HG03066 (cell line): ENCODE measurements around the gene SLC39A11.

Experiments
- ATAC-seq: cut with Tn5 transposase; IDR thresholded peaks from one replicate; pipeline ENCODE4 v1.9.1; 2021; ENCODE audit warnings: low read depth; ENCODE audit not compliant: unreplicated experiment

Gene SLC39A11

DNA sequence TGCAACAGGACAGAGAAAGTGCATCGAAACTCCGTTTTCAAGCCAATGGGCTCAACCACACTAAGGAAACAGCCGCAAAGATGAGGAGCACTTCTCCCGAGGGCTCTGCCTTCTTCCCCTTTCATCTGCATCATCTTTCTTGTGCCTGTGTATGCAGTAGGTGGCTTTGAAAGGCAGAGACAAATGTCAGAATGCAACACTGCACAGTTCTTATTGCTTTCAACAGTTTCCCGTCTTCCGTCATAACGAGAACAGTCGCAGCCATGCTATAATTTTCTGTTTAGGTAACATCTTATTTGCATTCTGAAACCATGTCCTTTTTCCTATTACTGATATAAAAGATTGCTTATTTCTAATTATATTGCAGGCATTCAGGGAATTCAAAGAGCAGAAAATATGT is 205.2 kb downstream of the SLC39A11 start:
- no peak for ATAC-seq

DNA sequence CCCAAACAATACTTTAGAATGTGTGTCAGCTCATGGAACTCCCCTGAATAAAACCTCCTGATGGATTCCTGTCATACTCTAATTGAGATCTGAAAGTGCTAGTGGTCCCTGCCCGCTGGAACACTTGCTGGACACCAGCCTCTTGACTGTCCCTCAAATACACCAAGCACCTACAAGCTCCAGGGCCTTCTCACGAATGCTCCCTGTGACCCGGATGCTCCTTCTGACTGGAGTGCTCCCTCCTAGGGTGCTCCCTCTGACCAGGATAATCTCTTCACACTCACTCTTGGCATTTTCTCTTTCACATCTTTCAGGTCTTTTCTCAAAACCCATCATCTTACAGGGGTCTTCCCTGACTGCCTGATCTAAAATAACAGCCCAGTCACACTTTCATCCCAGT is 205.9 kb downstream of the SLC39A11 start:
- ATAC-seq, result no peak

DNA sequence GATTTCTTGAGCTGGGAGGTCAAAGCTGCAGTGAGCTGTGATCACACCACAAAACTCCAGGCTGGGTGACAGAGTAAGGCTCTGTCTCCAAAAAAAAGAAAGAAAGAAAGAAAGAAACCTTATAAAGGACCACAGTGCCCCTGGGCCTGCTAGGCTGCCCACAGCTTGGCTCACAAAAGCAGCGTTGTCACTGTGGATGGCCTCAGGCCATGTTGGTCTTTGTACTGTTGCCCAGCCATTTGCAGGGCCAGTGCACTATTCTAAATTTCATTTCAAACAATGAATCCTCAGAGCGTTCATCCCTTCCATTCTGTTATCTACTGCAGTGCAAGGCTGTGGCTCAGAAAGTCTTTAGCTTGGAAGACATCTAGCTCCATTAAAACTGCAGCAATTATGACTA is 208.4 kb downstream of the SLC39A11 start:
- no peak for ATAC-seq

DNA sequence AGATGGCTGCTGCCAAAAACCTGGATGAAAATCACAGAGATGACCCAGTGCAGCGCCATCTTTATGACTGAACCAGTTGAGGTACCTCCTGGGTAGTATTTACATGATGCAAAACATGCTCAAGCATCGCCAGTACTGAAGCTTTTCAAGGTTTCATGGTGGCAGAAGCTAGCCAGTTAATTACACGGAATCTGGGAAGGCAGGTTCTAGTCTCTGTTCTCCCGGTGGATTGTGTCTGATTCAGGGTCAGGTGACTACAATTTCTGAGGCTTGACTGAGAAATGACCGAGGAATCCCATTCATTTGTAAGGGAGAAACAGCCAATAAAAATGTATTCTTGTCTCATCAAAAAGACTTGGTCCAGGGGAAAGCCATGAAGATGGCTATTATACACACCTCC is 209.1 kb downstream of the SLC39A11 start:
- no peak for ATAC-seq

DNA sequence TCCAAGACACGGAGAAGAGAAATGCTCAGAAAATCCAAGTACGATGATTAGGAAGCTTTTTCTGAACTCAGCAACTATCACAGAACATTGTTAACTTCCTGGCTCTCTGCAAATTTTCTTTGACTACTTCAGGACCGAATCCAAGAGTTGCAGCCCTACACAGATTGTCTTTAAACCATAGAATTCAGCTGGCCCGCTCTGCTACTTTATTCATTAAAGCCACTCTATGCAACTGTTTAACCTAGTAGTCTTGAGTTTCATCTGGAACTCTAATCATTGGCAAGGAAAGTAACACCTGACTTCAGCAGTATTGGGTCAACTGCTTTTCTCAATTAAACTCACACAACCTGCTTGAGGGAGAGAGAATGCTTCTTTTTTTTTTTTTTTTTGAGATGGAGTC is 210.1 kb downstream of the SLC39A11 start:
- ATAC-seq, result no peak

DNA sequence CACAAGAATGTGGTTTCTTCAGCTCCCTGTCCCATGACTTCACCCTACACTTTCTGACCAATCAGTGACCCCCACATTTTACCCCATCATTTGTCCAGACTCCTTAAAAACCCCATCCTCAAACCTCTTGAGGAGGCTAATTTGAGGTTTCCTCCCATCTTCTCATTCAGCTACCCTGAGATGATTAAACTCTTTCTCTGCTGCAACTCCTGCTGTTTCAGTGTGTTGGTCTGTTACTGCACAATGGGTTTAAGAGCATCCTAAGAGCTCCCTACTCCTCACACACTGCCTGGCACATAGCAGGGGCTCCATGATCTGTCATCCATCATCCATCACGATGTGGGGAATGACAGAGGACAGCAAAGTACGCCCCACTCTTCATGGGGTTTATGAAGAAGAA is 212.6 kb downstream of the SLC39A11 start:
- ATAC-seq, result no peak

DNA sequence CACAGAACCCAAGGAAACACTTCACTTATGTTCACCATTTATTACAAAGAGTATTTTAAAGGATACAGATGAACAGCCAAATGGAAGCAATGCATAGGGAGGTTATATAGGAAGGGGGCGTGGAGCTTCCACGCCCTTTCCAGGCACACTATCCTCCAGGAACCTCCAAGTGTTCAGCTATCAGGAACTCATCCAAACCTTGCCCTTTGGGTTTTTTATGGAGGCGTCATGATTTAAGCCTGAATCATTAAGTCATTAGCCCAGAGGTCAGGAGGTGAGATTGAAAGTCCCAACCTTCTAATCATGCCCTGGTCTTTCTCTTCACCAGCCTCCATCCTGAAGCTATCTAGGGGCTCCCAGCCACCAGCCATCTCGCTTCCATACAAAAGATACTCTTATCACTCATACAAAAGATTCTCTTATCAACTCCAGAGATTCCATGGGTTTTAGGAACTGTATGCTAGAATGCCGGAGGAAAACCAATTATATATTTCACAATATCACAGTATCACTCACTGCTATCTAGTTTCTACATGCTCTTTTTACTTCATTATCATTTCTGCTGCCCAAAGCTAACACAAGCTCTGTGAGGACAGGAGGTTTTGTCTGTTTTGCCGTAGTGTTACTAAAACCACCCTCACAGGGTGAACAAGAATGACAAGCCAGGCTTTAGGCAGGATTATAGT is 213.4 kb downstream of the SLC39A11 start:
- no peak for ATAC-seq

DNA sequence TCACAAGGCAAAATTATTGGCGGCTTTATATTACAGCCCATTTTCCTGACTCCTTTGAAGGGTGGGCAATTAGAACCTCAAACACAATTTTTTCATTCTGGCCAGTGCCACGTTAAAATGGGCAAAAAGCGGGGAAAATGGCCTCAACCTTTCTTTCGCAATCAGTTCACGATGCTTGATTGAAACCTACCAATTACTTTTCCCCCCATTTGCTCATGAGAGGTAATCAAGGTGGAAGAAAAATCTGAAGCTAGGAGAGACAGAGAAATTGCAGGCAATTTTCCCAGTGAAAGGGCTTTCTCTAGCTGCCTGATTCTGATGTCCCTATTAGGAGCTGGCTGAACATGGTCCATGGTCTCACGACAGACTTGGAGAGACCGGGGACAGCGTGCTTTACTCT is 215.1 kb downstream of the SLC39A11 start:
- no peak for ATAC-seq

DNA sequence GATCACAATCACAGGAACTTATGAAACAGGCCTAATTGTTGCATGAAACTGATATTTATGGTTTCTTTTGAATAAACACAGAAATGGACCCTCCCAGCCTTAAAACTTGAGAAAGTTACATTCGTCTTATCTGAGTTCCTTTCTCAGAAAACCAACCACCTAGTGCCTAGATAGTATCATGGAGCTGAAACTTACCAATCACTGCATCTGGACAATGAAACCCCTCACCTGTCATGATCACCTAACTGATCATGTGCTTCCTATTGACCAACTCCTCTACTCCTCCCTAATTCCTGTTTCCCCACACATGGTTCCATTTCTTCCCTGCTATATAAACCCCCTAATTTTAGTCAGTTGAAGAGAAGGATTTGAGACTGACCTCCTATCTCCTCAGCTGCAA is 216.1 kb downstream of the SLC39A11 start:
- ATAC-seq, result no peak

DNA sequence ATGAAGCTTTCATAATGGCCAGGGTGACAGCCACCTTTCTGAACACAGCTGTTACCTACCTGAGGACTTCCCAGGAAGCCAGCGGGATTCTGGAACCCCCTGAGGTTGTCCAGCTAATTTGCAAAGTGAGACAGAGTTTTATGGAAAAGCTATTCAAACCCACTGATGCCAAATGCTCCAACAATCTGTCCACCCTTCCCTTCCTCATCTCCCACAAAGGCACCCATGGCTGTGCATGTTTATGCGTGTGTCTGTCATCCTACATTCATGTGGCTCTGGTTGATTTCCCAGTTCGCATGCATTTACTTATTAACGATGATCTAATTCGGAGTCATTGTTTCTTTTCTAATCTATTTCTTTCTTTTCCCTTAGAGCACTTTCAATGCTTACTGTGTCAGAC is 217.1 kb downstream of the SLC39A11 start:
- no peak for ATAC-seq

DNA sequence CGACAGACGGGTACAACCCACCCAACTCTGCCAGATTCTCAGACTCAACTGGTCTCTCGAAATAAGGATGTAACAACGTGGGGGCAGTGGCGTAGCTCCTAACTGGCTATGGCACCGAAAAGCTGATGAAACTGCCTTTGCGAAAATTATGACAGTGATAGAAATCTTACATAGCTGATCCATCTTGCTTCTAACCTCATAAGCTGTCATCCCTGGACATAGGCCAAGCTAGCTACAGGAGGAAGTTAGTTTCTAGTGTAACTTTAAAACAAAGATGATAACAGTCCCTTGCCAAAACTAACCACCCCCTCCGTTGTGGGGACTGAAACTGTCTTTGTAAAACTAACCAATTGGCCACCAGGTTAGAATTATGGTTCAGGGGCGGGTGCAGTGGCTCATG is 220.1 kb downstream of the SLC39A11 start:
- ATAC-seq, result no peak

DNA sequence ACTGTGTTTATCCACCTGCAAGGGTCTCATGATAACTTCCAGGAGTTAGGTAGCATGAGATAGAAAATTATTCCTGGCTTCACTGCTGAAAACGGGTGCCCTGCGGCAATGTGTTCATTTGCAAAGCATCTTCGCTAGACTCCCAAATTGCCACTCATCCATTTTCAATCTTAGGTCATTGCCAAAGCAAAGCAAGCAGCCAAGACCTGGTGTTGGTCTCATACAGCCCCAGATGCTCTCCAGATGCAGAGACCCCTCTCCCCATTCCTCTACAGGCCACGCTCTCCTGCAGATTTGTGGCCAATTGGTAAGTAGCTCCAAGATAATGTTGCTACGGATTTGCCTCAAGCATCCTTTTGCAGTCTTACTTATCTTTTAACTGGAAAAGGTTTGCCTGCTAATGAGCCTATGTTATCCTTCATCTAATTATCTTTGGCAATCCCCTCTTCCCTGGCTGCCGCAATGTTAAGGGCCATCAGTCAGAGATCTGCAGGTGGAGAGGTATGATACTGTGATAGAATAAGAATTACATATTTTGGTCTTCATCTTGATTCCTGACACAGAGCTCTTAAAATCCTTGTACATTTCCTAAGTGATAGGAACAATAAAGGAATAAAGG is 222.0 kb downstream of the SLC39A11 start:
- ATAC-seq, result no peak

DNA sequence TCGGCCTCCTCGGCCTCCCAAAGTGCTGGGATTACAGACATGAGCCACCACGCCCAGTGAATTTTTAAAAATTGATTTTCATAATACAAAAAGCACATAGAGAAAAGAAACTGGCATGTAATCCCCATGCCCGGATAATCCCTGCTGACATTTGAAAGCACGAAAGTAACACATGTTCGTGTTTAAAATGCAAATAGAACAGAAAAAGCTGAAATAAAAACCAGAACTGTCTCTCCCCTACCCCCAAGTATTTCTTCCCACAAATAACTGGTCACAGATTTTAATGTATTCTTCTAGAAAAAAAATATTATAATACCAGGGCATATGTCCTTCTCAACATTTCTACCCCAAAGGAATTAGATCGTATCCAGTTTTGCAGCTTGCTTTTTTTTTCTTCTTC is 222.9 kb downstream of the SLC39A11 start:
- no peak for ATAC-seq

DNA sequence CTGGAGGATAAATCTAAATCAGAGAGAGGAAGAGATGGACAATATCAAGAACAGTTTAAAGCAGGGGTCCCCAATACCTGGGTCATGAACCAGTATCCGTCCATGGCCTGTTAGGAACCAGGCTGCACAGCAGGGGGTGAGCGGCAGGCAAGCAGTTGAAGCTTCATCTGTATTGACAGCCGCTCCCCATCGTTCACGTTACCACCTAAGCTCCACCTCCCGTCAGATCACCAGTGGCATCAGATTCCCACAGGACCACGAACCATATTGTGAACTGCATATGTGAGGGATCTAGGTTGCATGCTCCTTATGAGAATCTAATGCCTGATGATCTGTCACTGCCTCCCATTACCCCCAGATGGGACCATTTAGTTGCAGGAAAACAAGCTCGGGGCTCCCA is 226.5 kb downstream of the SLC39A11 start:
- ATAC-seq, result no peak

DNA sequence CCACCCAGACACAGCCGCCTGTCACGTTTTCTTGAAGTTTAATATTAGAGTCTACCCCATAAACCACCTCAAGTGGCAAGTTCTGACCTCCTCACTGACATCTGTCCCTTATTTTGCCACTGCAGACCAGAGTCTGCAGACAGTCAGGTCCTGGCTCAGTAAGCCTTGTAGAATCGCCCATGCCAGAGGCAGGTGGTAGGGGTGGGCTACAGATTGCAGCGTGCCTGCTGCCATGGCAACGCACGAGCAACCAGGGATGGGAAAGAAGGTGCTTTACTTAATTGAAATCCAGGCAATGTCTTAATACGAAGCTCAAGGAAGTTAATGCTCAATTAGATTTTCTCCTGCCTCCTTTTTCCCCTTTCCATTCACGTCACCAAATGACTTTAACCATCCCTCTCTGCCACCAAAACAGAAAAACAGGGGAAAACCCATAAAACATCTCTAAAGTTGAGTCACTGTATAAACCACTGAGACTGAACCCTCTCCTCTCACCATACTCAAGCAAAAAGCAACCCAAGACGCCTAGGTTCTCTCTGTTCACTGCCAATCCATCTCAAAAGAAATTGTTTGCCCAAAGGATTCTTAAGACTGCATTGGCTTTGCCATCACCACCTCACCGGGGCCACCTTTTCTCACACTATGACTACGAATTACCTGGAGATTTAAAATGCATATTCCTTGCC is 228.8 kb downstream of the SLC39A11 start:
- ATAC-seq, result no peak

DNA sequence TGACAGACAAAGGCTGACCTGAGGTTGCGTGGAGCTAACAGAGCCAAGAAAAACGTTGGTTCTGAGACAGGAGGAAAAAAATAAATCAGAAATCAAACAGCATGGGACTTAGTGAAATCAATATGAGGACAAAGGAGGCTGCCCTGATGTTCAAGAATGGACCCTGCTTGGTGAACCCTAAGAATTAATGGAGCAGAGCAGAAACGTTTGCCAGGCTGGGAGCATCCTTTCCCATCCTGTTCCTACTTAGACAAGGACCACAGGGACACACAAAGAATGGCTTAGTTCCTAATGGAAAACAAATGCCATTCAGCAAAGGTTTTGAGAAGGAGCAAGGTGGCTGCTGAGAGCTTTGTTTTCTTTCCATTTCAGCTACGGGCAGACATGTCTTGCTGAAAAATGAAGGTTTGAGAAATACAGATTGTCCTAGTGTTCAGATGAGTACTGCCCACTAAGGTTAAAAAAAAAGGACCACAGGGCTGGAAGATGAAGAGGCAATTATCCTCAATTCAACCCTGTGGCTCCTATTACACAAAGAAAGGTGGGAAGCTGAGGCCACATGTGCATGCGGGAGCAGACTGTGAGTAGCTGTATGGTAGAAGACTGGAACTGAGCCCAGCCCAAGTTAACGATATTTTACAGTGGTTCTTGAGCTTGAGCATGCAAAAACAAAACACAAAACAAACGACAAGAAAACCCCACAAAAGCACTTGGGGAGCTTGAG is 230.1 kb downstream of the SLC39A11 start:
- ATAC-seq, result no peak

DNA sequence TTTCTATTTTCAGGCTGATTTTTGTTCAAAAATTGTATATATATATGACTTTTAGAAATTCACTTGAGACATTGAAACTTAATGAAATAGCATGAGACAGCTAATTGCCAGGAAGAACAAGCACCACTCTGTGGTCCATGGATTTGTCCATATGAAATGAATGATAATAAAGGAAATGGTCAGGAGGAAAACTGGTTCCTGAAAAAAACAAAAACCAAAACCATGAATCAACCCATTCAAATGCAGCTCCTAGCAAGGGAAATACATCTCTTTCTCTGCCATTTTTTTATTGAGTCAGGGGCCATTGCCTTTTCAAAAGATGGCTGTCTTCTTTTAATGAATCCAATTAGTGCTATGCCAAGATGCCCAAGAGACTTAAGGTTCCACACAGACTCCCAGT is 230.7 kb downstream of the SLC39A11 start:
- no peak for ATAC-seq

DNA sequence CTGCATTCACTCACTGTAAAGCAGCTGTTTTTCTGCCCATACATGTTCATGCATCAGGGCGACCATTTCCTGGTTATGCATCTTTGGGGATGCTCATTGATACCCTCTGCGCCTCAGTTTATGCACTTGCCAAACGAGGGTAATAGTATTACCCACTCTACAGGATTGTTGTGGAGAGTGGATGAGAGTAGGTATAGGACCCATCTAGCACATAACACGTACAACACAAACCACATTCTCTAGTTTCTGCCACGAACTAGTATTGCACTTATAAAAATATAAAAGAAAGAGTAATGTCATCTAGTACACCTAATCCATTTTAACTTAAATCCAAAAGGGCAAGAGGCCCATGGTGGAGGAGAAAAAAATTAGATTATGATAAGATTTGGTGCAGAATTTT is 231.7 kb downstream of the SLC39A11 start:
- ATAC-seq, result no peak

DNA sequence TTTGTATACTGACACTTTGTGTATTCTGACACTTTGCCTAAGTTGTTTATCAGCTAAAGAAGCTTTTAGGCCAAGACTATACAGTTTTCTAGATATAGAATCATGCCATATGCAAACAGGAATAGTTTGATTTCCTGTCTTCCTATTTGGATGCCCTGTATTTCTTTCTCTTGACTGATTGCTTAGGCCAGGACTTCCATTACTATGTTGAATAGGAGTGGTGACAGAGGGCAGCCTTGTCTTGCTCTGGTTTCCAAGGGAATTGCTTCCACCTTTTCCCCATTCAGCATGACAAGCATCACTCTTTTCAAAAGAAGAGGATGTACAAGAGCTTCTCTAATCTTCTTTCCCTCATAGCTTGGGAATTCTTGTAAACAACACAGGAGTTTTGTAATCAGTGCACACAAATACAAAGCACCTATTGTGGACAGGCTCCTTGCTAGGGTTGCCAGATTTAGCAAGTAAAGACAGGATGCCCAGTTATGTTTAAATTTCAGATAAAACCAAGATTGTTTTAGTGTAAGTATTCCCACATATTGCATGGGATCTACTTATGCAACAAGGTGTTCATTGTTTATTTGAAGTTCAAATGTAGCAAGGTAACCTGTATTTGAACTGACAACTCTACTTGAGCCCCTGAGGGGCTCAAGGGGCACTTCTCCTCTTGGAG is 233.5 kb downstream of the SLC39A11 start:
- ATAC-seq, result no peak

DNA sequence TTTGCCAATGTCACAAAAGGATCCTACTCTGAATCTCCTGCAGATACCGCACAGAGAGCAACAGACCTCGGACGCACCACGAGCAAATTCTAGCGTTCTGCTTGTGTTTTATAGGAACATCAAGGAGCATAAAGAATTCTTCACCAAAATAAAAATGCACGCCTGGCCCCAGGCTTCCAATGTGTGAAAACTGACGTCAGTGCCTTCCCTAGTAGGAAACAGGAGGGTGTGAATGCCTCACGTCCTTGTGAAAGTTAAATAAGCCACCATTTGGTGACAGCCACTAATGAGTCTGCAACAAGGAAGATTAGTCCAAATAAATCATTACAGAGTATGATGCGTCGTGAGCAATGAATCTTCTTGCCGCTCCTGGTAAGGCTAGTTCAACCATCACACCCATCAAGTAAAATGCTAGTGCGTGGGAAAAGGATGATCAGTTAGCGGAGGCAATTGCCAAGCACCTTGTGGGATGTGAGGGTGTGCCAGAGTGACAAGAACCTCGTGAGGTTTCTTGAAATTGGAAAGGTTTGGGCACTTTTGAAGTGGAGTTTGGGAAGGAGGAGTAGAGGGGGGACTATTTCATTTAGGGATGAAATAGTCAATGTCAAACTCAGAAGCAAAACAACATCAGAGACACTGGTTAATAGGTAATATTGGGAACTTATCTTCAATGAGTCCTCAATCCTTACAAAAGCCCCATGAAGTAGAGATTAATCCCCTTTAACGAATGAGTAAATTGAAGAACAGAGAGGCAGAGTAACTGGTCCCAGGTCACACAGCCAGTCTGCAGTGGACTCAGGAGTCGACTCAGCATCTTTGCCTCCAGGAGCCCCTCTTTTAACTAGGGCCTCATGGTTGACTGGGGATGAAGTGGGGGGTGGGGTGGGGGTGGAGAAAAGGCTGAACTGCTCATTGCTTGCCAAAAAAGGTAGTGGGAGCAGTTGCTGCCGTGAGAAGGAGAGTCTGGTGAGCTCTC is 238.8 kb downstream of the SLC39A11 start:
- no peak for ATAC-seq
